Measurements from ENCODE around the gene LGR5.

The LGR5 gene

DNA sequence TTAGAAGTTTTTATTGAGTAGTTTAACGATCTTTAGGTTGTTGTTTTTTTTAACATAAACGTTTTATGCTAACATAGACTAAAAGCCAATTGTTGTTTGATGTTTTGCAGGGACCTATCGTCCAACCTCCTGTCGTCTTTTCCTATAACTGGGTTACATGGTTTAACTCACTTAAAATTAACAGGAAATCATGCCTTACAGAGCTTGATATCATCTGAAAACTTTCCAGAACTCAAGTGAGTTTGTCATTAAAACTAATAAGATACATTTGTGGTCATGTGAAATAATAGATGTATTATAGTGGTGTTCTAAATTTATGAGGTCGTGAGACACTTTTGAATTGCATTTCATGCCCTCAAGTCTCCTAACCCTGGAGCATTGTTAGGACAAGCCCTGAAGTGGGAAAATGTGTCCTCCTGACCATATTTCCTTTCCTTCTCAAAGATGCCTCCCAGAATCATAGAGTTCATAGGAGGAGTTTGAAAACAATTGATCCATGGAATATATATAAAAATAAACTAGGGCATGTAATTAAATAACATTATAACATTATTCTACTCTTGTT is 139.2 kb downstream of the LGR5 start:
- H3K9me3 ChIP-seq (ENCODE audit: severe bottlenecking): no peaks in the 10 kb centered on the region
- no peak overlapping the region for H3K27ac ChIP-seq
- DNase-seq: no peak
- TF ChIP-seq, protein P1, sequence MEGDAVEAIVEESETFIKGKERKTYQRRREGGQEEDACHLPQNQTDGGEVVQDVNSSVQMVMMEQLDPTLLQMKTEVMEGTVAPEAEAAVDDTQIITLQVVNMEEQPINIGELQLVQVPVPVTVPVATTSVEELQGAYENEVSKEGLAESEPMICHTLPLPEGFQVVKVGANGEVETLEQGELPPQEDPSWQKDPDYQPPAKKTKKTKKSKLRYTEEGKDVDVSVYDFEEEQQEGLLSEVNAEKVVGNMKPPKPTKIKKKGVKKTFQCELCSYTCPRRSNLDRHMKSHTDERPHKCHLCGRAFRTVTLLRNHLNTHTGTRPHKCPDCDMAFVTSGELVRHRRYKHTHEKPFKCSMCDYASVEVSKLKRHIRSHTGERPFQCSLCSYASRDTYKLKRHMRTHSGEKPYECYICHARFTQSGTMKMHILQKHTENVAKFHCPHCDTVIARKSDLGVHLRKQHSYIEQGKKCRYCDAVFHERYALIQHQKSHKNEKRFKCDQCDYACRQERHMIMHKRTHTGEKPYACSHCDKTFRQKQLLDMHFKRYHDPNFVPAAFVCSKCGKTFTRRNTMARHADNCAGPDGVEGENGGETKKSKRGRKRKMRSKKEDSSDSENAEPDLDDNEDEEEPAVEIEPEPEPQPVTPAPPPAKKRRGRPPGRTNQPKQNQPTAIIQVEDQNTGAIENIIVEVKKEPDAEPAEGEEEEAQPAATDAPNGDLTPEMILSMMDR (IDR thresholded peaks at IDR 0.05; ENCODE audit: low read depth, low read length): no peak
- H3K36me3 ChIP-seq: no peaks in the 10 kb centered on the region
- no peak overlapping the region for H3K4me3 ChIP-seq (ENCODE audit: low read depth, low read length)
- no peaks in the 10 kb centered on the region for H3K27me3 ChIP-seq (ENCODE audit: insufficient read depth, low read depth, severe bottlenecking)

DNA sequence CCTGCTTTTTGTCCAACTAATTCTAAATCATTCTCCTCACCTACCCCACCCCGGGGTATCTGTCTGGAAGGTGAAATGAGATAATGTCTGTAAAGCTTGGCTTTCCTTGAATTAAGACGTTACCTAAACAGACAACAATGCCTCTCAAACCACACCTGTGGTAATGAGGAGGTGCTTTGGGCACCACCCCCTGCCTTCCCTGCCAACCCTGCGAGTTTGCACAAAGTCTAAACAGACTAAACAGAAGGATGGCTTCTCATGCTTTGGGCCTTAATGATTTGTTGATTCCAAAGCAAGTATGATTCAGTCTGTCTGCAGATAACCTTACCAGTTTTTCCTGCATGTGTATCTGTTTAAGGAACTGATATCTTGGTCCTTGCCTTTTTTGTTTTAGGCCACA is 141.6 kb downstream of the LGR5 start:
- Histone ChIP-seq H3K36me3 (no peaks in the 10 kb centered on the region; the same call in 1 of the 2 replicates), H3K9me3 (ENCODE audit: severe bottlenecking) (no peaks in the 10 kb centered on the region), H3K27ac (no peak overlapping the region), H3K4me3 (ENCODE audit: low read depth, low read length) (no peak overlapping the region), H3K27me3 (ENCODE audit: insufficient read depth, low read depth, severe bottlenecking) (no peaks in the 10 kb centered on the region)
- TF ChIP-seq, protein P1 (IDR thresholded peaks at IDR 0.05; ENCODE audit: low read depth, low read length): no peak
- DNase-seq: no peak

- Histone ChIP-seq H3K4me3 (ENCODE audit: low read depth, low read length) (no peak overlapping the region), H3K9me3 (ENCODE audit: severe bottlenecking) (no peaks in the 10 kb centered on the region), H3K27me3 (ENCODE audit: insufficient read depth, low read depth, severe bottlenecking) (no peaks in the 10 kb centered on the region), H3K27ac (no peak overlapping the region), H3K36me3 (no peaks in the 10 kb centered on the region; the same call in 1 of the 2 replicates)
- TF ChIP-seq, protein P1 (IDR thresholded peaks at IDR 0.05; ENCODE audit: low read depth, low read length): no peak
- DNase-seq: no peak
Observed at GRCh38 chr12:71582925-71583324, 143.3 kb downstream of the LGR5 start.

- no peaks in the 10 kb centered on the region; the same call in 1 of the 2 replicates for H3K36me3 ChIP-seq
- no peak overlapping the region for H3K4me3 ChIP-seq (ENCODE audit: low read depth, low read length)
- H3K9me3 ChIP-seq (ENCODE audit: severe bottlenecking): no peaks in the 10 kb centered on the region
- no peaks in the 10 kb centered on the region for H3K27me3 ChIP-seq (ENCODE audit: insufficient read depth, low read depth, severe bottlenecking)
- no peak for DNase-seq
- TF ChIP-seq, protein P1 (IDR thresholded peaks at IDR 0.05; ENCODE audit: low read depth, low read length): no peak
- H3K27ac ChIP-seq: no peak overlapping the region
Observed at GRCh38 chr12:71584356-71584755, 144.8 kb downstream of the LGR5 start.

- DNase-seq: no peak
- no peaks in the 10 kb centered on the region; the same call in 1 of the 2 replicates for H3K36me3 ChIP-seq
- H3K27me3 ChIP-seq (ENCODE audit: insufficient read depth, low read depth, severe bottlenecking): no peaks in the 10 kb centered on the region
- no peak overlapping the region for H3K4me3 ChIP-seq (ENCODE audit: low read depth, low read length)
- H3K27ac ChIP-seq: no peak overlapping the region
- TF ChIP-seq, protein P1 (IDR thresholded peaks at IDR 0.05; ENCODE audit: low read depth, low read length): no peak
- H3K9me3 ChIP-seq (ENCODE audit: severe bottlenecking): no peaks in the 10 kb centered on the region
Observed at GRCh38 chr12:71585218-71585617, 145.6 kb downstream of the LGR5 start.

DNA sequence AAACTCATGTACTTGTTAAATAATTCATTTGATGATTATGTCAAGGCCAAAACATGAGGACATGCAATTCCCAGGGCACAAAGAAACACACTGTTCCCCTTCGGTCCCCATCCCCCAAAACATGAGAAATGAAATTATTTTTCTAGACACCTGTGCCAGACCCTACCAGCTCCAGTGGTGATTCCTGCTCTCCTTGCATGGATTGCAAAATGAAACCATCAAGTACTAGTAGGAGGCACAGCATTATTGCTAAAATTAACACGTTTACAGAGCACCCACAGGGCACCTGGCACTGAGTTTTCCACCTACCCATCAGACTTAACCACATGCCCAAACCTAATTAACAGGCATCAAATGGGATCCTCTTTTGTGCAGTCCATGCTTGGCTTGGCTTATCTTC is 147.4 kb downstream of the LGR5 start:
- H3K36me3 ChIP-seq: no peaks in the 10 kb centered on the region; the same call in 1 of the 2 replicates
- TF ChIP-seq, protein P1 (IDR thresholded peaks at IDR 0.05; ENCODE audit: low read depth, low read length): no peak
- H3K27me3 ChIP-seq (ENCODE audit: insufficient read depth, low read depth, severe bottlenecking): no peaks in the 10 kb centered on the region
- no peaks in the 10 kb centered on the region for H3K9me3 ChIP-seq (ENCODE audit: severe bottlenecking)
- H3K27ac ChIP-seq: no peak overlapping the region
- DNase-seq: no peak
- H3K4me3 ChIP-seq (ENCODE audit: low read depth, low read length): no peak overlapping the region

Data from WERI-Rb-1 (cell line).